SKM-1 treated with dmso at 0.1 percent for 144 hours (cell line): ENCODE results near the gene DBNDD2.

Experiments used
- DNase-seq: peaks from one replicate; lab custom pipeline; 2025; ENCODE audit not compliant: unreplicated experiment; lab: John Stamatoyannopoulos, UW

Gene DBNDD2

DNA sequence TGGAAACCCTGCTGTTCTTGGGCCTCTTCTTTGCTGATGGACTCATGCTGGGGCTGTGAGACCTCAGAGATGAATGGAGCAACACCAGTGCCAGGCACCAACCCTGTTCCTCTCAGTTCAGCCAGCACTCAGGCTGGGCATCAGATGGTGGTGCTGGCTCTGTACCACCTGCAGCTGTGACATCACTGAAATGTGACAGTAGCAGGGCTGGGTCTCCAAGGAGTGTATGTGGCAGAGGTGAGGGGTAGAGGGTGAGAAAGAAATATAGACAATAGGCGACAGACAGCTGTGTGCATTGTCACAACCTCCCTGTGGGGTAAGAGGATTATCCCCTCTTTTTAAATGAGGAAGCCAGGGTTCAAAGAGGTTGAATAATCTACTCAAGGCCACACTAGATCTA, 29.9 kb upstream of the DBNDD2 start, which contains the start of gene TP53TG5:
TSS of gene TP53TG5 (minus strand) at position 135 of the 400 bp plus-strand sequence. CDS start at position 46, 89 bp downstream.
- no peak for DNase-seq

DNA sequence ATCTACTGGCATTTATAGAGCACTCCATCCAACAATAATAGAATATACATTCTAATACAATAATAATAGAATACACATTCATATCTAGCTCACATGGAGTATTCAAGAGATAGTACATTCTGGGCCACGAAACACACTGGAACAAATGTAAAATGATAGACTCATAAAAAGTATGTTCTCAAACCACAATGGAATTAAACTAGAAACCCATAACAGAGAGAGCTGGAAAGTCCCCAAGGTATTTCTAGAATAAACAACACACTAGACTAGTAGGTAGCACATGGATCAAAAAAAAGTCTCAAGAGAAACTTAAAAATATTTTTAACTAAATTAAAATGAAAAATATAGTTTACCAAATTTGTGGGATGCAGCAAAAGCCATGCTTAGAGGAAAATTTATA, 20.8 kb upstream of the DBNDD2 start:
- no peak for DNase-seq

DNA sequence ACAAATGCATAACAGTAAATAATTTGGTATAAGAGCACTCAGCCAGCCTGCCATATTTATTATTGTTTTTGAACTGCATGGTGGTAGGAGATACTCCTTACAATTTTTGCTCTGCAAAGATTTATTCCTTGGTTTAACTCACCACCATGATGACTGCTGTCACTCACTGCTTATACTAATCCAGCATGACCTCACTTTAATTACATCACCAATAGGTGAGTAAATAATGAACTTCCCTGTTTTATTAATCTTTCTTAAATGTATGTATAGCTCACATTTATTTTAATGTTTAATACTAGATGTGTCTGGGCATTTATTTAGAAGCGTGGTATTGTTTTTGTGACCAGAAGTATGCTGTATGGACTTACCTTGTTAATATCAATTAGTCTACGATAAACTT, 17.2 kb upstream of the DBNDD2 start:
- no peak for DNase-seq

DNA sequence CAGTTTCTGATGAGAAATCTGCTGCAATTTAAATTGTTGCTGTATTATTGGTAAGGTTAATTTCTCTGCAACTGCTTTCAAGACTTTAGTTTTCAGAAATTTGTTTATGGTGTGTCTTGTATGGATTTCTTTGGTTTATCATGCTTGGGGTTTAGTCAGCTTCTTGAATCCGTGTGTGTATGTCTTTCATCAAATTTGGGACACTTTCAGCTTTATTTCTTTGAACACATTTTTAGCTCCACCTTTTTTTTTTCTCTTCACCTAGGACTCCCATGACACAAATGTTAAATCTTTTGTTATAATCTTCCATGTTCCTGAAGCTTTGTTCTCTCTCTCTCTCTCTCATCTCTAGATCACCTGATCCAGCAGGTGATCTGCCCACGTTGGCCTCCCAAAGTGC, 16.5 kb upstream of the DBNDD2 start:
- no peak for DNase-seq

DNA sequence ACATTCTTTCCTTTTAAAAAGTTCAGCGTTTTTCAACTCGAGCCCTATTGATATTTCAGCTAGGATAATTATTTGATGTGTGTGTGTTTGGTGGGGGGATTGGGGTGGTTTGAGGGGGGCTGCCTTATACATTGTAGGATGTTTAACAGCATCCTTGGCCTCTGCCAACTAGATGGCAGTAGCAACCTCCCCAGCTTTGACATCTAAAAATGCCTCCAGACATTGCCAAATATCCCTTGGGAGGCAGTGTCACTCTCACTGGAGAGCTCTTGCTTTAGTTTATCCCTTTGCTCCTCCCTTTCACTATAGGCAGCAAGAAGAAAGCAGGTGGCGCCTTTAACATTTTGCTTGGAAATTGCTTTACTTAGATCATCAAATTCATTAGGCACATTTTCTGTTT, 15.4 kb upstream of the DBNDD2 start:
- DNase-seq: no peak

DNA sequence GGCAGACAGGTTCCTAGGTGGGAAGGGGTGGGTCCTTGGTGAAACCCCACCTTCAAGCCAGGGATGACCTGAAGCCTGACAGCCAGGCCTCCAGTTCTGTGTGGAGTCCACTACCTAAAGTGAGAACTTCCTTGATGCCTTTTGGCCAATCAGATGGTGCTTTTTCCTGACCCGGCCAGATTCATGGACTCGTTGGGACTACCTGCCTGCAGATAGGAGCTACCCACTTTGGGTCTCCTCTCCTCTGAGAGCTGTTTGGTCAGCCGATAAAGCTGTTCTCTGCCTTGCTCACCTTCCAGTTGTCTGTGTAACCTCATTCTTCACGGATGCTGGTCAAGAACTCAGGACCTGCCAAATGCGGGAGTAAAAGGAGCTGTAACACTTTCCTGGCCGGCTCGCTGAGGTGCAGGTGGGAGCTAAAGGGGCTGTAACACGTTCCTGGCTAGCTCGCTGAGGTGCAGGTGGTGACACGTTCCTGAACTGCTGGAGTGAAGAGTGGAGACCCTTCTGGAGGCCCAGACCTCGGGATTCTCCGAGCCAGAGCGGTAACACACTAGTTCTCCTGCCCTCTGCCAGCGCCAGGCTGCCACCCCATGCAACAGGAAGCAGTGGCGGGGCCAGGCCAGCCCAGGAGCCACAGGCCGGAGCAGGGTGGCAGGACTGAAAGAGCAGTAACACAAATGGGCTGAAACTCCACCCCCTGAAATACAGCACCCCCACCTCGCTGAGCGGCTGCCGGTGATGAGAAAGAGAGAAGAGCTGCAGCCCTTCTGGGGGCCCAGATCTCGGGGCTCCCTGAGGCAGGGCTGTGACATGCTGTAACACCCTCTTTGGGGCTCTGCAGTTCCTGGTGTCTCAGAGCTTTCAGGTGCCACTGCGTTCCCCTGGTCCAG, 13.6 kb upstream of the DBNDD2 start:
- no peak for DNase-seq

DNA sequence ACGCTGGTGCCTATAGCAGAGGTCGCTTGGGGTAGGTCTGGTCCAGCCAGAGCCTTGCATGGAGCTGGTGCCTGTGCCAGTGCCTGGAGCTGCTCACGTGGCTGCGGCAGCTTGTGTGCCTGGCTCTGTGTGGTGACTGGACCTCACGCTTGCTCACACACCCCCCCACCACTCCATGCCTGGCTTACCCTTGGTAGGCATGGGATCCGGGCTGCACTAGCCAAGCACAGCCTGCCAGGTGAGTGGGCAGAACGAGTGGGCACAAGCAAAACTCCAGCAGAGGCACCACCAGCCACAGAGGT, 13.0 kb upstream of the DBNDD2 start:
- no peak for DNase-seq

DNA sequence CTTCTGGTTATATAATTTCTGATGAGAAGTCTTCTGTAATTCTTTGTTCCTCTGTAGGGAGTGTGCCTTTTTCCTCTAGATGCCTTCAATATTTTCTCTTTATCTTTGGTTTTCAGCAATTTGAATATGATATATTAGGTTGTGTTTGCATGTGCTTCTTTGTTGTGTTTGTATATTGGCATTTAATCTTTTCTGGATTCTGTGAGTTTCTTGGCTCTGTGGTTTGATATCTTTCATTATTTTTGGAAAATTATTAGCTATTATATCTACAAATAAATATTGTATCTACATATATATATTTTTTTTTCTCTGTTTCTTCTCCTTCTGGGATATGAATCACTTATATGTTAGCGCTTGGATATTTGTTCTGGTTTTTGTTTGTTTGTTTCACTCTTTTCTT, 9.1 kb upstream of the DBNDD2 start:
- DNase-seq: no peak

DNA sequence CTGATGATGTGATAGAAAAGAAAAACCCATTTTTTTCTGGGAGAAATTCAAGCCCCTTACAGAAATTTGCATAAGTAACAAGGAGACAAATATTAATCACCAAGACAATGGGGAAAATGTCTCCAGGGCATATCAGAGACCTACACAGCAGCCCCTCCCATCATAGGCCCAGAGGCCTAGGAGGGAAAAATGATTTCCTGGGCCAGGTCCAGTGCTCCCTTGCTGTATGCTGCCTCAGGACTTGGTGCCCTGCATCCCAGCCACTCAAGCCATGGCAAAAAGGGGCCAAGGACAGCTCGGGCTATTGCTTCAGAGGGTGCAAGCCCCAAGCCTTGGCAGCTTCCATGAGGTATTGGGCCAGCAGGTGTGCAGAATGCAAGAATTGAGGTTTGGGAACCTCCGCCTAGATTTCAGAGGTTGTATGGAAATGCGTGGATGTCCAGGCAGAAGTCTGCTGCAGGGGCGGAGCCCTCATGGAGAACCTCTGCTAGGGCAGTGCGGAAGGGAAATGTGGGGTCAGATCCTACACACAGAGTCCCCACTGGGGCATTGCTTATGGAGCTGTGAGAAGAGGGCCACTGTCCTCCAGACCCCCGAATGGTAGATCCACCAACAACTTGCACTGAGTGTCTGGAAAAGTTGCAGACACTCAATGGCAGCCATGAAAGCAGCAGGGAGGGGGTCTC, 7.6 kb upstream of the DBNDD2 start:
- no peak for DNase-seq

DNA sequence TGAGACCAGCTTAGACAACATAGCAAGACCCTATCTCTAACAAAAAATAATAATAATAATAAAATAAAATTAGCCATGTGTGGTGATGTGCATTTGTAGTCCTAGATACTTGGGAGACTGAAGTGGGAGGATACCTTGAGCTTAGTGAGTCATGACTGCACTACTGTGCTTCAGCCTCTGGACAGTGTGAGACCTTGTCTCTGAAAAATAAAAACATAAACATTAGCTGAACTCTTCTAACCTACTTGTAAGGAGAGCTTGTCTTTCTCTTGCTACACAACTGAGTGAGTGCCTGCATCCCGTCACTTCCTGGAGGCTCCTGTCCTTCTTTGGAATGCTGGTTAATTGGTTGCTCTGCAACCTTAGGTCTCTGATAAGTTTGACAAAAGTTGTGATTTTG, 5.1 kb upstream of the DBNDD2 start:
- no peak for DNase-seq

DNA sequence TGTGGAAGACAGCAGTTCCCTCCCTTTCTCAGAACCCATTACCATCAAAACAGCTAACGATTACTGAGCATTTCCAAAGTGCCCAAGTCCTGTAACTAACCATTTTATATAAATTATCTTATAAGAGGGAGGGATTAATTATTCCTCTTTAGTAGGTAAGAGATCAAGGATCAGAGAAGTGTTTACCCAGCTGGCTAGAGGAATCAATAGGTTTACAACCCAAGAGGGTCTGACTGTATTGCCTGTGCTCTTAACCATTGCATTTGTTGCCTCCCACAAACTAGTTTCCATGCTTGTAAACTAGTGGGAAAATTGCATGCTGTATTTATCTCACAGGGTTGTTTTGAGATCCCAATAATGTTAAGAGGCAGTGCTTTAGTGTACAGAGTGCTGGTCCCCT, 3.7 kb upstream of the DBNDD2 start:
- DNase-seq: no peak

DNA sequence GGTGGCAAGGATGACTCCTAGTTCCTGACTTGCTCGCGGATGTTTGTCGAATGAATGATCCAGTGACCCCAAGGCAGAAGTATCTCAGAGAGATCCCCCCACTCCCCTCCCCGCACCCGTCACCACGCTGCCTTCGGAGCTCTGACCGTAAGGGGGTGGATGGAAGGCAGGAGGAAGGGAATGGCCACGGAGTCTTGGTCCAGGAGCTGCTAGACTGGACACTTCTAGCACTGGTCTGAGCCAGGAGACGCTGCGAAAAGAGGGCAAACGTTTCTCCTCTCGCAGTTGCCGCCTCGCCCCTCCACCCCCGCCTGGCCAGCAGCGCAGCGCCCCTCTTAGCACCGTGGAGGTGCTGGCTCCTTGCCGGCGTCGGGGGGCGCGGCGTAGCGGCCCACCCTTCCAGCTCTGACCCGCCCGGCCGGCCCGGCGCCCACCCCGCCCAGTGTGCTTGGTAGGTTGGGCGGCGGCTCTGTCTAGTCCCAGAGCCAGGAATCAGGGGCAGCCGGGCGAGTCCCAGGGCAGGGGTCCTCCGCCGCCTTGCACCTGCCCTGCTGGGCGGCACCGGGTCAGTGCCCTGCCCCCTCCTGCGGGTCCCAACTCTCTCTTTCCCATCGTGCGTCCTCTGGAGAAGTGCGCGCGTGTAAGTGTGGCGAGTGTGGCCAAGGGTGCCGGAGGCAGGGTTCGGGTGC, 2.4 kb upstream of the DBNDD2 start:
- DNase-seq: no peak

DNA sequence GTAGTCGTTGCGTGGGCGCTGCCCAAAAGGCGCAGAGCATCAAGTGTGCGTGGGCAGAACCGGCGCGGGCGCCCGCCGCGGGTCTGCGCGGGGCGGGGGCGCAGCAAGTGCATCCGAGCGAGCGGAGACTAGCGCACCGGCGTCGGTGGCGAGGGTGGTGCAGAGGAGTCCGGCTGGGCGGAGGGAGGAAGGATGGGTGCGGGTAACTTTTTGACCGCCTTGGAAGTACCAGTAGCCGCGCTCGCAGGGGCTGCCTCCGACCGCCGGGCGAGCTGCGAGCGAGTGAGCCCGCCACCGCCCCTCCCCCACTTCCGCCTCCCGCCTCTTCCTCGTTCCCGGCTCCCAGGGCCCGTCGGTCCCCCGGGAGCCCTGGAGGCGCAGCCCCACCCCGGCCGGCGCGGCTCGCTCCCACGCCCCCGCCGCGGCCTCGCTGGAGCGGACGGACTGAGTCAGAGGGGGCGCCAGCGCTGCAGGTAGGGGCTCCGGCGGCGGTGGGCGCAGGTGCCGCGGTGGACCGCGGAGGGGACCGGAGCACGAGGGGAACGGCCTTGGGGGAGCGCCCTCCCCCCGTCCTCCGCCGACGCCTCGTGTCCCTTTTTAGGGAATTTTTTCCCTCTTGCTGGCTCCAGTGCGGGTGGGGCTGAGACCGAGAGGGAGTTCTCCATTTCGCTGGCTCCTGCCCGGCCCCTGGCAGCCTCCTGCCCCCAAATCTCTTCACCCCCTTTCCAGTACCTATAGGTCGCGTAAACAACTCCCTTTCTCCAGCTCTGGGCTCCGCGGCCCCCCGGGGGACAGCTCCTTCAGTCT, 1.6 kb upstream of the DBNDD2 start:
- no peak for DNase-seq

DNA sequence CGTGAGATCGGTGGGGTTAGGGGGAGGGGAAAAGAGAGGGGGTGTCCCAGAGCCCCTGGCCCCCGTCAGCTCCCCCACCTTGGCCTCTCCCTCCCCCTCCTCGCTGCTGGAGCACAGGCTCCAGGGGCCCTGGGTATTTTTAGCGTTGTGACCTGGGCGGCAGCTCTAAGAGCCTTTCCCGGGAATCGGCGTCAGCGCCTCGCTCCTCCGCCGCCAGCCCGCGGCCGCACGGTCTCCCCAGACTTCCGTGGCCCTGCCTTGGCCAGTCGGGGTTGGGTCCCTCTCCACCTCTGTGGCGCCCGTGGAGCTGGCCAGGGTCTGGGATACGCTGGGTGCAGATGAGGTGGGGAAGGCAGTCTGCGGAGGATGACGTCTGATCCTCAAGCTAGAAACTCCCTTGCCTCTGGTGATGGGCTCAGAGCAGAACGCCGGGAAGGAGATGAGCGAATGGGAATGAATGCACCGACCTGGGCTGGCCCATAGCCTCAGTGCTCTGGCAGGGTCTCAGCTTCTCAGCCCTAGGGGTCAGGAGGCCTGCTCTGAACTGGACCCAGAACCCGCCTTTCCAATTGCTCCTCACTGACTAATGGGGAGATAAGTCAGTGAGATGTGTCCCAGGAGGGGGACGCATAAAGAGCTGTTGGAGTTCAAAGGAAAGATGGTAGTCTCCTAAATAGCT, 883 bp upstream of the DBNDD2 start:
- no peak for DNase-seq

DNA sequence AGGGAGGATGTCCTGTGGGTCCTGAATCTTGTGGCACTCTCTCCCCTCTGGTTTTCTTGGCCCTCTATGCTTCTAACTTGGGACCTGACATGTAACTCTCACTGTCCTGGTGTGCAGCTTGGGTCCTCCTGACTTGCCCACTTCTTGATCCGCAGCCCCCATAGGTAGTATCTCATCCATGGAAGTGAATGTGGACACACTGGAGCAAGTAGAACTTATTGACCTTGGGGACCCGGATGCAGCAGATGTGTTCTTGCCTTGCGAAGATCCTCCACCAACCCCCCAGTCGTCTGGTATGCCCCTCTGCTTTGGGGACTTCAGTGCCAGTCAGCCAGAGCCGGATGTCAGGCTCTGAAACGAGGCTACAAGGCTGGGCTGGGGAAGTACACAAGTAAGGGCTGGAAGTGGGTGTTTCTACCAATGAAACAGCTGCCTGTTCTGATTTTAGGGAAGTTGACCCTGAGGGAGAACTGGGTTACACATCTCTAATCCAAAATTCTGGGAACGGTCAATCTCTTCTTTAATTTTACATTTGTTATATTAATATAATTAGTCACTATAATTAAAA, 641 bp downstream of the DBNDD2 start:
- DNase-seq: no peak

DNA sequence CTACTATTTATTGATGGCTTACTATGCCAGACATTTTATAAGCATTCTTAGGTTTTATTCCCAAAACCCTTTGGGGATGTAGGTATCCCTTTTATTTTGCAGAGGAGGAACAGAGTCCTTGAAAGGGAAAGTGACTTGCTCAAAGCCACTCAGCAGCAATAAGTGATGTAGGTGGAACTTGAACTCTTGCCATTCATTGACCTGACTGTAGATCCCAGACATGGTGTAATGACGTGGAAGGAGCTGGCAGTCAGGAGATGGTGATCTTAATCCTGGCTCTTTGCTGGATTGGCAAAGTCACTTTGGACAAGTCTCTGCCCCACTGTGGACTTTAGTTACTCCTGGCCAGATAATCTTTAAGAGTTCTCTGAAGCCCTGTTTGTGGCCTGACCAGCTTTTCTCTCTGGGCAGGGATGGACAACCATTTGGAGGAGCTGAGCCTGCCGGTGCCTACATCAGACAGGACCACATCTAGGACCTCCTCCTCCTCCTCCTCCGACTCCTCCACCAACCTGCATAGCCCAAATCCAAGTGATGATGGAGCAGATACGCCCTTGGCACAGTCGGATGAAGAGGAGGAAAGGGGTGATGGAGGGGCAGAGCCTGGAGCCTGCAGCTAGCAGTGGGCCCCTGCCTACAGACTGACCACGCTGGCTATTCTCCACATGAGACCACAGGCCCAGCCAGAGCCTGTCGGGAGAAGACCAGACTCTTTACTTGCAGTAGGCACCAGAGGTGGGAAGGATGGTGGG, 1.6 kb downstream of the DBNDD2 start:
- DNase-seq: no peak

DNA sequence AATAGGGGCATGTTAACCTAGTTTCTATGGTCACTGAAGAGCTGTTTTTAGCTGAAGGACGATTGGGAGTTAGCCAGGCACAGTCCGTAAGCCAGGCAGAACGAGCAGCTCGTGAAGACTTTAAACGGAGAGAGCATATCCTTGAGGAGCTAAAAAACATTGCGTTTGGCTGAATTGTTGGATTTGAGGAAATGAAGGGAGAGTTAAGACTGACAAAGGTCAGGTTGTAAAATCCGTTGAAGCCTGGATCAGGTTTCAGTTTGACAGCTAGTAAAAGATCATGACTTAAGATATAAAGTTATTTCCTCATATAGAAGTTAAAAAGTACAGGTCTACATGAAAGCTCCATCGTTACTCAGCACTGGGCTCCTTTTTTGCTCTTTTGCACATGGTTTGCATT, 2.8 kb downstream of the DBNDD2 start:
- DNase-seq: no peak

DNA sequence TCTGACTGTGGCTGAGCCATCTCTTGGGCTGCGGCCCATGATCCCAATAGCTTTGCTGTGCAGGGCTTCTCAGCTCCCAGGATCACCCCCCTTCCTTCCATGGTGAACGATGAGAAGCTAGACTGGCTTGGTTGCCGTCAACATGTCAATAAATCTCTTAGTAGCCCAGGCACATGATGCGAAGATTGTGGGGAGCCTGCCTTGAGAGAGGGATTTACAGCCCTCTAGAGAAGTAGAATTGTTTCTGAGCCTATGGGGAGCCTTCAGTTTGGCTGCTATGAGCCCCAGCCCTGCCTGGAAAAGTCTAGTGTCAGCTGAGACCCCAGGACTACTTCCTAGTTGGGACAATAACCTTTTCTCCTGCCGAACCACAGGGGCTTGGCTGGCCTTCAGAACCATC, 4.6 kb downstream of the DBNDD2 start:
- DNase-seq: no peak

DNA sequence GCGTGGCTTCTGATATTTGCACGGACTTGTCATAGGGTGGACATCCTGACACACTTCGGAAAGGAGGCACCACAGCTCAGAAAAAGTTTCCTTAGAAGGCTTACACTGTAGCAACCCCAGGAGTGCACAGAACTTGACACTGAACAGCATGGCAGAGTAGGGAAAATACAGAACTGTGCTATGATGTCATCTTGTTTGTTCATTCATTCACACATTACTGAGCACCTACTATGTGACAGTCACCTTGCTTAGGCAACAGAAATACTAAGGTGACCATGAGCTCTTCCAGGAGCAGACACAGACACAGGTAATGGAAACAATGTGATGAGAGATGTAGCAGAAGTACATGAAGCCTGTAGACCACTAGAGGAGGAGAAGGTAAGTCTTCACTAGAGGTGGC, 5.4 kb downstream of the DBNDD2 start:
- no peak for DNase-seq
